HG02678 (cell line): ENCODE data around the gene ZCCHC17.
"Not testable (repeated sequence)": the region's sequence is repeated elsewhere in the genome, so short reads cannot be mapped to it uniquely, and the experiment has no call there.

ENCODE experiments used
- ATAC-seq: cut with Tn5 transposase; IDR thresholded peaks from one replicate; pipeline ENCODE4 v1.9.1; 2021; ENCODE audit warnings: mild to moderate bottlenecking, moderate library complexity; ENCODE audit not compliant: unreplicated experiment

ZCCHC17 gene, protein sequence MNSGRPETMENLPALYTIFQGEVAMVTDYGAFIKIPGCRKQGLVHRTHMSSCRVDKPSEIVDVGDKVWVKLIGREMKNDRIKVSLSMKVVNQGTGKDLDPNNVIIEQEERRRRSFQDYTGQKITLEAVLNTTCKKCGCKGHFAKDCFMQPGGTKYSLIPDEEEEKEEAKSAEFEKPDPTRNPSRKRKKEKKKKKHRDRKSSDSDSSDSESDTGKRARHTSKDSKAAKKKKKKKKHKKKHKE

DNA sequence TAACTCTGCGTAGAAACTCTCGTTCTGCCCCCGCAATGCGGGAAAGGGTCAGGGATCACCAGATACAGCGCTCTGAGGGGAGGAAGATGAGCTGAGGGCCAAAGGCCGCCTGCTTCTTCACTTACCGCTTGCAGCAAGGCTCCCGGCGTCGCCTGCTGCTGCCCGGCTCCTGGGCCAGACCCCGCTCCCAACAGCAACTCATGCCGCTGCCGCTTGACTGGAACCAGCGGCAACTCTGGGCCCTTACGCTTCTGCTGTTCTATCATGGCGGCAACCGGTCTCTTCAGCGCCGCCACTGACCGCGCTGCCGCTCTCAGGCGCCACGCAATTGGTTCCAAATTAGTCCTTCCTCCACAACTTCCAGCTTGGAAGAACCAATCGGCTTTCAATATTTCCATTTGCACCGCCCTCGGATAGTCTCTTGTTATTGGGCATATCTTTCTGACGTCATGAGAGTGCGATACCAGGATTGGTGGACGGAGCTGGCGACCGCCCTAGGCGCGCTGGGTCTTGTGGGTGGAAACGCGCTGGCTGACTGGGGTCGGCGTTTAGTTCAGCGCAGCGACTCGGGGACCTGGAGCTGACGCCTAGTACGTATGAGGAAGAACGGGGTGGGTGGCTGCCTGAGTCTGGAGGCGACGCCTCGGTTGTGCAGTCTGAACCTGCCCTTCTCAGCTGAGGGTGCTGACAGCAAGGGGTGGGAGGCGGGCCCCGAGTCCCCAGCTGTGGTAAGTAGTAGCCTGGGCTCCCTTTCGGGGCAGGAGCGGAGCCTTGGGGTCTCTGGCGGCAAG lies at the start of gene ZCCHC17, which contains the start of gene SNRNP40:
Gene ZCCHC17, plus strand, starts transcription at position 547 of the 791 bp plus-strand sequence. CDS start 13,067 bp downstream, outside the sequence.
Gene SNRNP40, minus strand, starts transcription at position 303 of the 791 bp plus-strand sequence. Its CDS starts 37 bp downstream, at position 266.
- ATAC-seq, result peak; percentile 97

DNA sequence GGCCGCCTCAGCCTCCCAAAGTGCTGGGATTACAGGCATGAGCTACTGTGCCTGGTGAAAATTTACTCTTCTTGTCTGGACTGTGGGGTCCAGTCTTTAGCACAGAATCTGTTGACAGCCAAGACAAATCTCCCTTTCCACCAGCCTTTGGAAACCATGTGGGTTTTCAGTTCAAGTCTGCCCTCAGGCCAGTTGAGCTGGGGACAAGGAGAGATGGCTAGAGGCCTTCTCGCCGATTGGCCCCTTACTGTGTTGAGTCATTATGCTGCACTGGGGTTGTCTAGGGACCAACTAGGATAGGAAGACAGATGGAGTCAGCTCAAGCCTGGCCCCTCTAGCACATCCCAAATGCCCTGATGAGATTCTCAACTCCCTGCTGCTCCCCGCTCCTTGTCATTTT lies 48.6 kb upstream of the ZCCHC17 start:
- no peak for ATAC-seq

DNA sequence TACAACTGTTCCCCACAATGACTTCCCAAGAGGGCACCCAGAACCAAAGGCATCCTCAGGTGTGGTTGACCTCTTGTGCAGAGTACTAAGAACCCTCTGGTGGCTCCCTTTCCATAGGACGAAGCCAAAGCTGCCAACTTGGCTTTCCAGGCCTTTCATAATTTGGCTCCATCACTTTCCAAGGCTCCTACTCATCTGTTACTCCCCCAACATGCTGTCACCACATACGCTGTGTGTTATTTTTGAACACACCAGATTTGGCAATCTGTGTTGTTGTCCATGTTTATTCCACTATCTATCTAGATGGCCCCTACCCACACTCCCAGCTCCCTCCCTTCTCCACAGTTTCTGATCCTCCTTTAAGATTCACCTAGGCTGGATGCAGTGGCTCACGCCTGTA lies 47.0 kb upstream of the ZCCHC17 start:
- ATAC-seq, result no peak

DNA sequence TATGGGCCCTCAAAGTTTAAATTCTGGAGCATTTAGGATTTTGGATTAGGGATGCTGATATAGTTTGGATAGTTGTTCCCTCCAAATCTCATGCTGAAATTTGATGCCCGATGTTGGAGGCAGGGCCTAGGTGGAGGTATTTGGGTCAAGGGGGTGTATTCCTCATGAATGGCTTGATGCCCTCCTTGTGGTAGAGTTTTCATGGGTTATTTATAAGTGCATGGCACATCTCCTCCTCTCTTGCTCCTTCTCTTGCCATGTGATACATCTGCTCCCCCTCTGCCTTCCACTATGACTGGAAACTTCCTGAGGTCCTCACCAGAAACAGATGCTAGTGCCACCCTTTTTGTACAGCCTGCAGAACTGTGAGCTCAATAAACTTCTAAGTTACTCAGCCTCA lies 39.6 kb upstream of the ZCCHC17 start:
- no peak for ATAC-seq

DNA sequence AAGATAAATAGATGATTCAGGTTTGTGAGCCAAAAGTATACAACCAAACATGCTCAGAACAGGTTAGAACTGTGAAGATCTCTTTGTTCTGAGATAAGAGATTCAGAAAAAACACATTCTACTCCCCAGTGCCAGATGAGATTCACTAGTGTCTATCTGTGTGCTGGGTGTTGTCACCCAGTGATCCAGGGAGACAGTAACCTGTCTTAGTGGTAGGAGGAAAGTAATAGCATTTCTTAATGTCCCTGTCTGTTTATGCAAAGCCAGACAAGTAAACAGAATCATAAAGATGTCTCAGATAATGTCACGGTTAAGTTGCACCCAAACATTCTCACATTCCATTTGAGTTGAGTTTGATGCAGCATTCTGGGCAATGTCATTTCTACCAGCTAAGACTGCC lies 38.3 kb upstream of the ZCCHC17 start:
- ATAC-seq, result no peak

DNA sequence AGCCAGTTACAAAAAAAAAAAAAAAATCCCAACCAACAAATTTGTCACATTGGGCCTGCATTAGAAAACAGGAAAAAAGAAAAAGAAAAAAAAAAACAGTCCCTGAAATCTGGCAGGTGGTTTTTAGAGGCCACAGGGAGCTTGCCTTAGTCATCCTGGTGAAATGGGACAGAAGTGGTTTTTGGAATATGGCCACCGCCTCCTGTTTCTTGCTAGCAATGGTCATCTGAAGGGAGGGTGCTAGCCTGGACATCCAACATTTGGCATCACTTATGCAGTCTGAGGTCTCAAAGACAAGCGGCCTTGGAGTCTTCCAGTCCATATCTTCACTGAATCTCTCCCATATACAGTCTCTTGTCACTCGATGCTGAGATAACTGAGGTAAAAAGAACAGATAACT lies 37.1 kb upstream of the ZCCHC17 start:
- no peak for ATAC-seq

DNA sequence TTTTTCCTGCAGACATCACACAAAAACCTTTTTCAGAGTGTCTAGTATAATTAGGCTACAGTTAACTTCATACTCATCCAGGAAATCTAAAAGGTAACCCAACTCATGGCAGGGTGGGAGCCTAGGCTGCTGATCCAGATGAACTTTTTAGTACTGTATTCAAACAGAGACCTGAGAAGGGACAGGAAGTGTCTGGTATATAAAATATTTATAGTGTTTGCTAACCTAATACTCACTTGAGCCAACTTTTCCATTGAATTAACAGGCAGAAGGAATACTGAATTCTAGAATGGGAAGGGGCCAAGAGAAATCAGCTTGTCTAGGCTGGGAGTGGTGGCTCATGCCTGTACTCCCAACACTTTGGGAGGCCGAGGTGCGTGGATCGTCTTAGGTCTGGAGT lies 34.9 kb upstream of the ZCCHC17 start:
- ATAC-seq, result no peak

DNA sequence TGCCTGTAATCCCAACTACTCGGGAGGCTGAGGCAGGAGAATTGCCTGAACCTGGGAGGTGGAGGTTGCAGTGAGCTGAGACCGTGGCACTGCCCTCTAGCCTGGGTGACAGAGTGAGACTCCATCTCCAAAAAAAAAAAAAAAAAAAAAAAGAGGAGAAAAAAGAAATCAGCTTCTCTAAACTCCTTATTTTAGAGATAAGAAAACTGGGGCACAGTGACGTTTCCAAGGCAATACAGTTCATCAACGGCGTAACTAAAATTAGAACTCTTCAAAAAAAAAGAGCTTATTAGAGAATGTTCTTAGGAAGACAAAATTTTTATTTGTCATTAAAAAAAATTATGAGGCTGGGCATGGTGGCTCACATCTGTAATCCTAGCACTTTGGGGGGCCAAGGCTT lies 34.4 kb upstream of the ZCCHC17 start:
- not testable (repeated sequence) for ATAC-seq

DNA sequence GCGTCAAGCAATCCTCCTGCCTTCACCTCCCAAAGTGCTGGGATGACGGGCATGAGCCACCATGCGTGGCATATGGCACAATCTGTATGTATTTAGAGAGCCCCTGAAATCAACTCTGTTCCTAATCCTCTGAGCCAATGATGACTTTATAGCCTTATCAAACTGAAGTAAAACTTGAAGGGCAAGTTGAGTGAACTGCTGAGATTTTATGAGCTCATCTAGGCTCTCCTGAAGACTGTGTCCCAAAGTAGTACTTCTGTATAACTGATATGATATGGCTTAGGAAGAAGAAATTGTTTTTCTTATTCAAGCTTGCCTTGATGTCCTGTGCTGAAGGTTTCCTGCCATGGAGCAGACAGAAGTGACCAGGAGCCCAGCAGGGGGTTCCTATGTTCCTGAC lies 33.4 kb upstream of the ZCCHC17 start:
- ATAC-seq, result no peak

DNA sequence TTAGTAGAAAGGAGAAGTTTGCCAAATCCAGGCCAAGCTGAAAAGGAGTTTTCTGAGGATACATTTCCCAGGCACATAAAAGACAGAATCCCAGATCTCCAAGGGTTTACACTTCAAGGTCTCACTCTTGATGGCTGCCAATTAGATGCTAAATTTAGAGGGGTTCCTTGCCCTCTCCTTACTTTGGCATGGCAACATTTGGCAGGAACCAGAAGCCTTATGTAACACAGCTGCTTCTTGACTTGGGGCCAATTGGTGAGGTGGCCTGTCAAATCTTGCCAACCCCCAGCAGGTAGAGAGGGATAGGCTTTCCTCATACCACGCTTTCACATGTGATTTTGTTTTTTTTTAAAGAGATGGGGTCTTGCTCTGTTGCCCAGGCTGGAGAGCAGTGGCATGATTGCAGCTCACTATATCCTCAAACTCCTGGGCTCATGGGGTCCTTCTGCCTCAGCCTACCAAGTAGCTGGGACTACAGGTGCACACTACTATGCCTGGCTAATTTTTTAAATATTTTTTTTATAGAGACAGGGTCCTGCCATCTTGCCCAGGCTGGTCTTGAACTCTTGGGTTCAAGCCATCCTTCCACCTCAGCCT lies 31.9 kb upstream of the ZCCHC17 start:
- no peak for ATAC-seq

DNA sequence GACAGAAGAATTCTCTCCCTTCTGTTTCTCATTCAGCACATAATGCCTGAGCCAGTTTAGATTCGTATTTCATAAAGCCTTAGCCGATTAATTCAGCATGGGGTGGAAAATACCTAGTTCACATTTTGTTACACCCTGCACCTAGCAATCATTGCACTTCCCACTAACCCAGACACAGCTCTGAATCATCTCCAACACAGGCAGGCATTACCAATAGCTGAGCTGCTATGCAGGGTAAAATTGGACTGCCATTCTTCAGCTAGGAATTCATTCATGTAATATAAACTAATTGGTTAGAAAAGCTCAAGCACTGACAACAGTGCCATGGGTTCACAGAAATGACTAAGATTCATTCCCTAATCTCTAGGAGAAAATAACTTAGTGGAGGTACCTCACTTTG lies 30.3 kb upstream of the ZCCHC17 start:
- no peak for ATAC-seq

DNA sequence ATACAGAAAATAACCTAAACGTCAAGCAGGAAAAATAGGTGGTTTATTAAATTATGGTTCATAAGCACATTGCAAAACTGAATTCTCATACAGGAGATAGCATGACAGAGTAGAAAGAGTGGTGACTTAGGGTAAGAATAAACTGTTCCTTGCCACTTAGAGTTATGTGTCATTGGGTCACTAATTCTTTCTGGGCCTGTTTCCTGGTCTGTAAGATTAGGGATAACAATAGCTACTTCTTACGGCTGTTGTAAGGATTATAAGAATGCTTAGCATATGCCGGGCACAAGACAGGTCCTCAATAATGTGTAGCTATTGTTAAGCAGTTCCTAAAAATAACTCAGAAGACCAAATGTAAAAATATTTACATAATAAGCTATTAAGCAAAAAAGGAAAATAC lies 24.5 kb upstream of the ZCCHC17 start:
- no peak for ATAC-seq

DNA sequence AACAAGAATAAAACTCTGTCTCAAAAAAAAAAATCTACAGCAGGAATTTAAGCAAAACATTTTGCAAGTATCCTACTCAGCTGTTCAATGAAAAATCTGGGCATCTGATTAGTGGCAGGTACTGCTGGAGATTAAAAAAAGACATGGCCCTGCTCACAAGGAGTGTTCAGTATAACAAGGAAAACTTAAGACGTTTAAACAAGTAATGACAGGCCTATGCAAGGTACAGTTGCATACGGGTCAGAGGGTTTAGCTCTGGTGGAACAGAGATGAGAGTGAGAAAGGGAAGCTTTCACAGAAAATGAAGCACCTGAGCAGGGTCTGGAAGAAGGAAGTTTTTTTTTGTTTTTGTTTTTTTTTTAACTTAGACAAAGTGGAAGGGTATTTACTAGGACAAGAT lies 23.2 kb upstream of the ZCCHC17 start:
- ATAC-seq, result no peak

DNA sequence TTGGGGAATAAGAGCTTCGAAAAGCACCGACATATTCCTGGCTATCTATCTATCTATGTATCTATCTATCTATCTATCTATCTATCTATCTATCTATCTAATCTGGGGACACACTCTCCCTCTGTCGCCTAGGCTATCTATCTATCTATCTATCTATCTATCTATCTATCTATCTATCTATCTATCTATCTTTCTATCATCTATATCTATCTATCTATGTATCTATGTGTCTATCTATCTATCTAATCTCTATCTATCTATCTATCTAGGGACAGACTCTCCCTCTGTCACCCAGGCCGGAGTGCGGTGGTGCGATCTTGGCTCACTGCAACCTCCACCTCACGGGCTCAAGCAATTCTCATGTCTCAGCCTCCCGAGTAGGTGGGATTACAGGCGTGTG lies 14.4 kb upstream of the ZCCHC17 start:
- ATAC-seq, result not testable (repeated sequence)

DNA sequence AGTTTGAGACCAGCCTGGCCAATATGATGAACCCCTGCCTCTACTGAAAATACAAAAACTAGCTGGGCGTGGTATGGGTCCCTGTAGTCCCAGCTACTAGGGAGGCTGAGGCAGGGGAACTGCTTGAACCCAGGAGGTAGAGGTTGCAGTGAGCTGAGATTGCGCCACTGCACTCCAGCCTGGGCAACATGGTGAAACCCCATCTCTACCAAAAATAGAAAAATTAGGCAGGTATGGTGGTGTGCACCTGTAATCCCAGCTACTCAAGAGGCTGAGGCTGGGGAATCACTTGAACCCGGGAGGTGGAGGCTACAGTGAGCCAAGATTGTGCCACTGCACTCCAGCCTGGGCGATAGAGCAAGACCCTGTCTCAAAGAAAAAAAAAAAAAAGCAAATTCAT lies 9.0 kb upstream of the ZCCHC17 start:
- ATAC-seq, result not testable (repeated sequence)

DNA sequence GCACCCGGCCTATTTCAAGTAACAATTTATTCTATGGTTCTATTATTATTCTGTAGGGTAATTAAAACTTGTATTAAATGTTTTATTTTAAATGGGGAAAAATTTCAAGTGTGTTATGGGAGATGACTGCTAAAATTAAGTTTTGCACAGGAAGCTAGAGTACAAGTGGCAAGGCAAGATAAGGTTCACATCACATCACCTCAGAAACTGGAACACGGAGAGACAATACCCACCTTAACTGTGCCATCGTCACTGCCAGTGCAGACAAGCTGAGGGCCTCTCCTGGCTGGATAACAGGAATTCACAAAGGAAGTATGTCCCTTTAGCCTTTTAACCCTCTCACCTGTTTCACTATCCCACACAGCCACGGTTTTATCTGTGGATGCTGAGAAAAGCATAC lies 7.8 kb upstream of the ZCCHC17 start:
- no peak for ATAC-seq

DNA sequence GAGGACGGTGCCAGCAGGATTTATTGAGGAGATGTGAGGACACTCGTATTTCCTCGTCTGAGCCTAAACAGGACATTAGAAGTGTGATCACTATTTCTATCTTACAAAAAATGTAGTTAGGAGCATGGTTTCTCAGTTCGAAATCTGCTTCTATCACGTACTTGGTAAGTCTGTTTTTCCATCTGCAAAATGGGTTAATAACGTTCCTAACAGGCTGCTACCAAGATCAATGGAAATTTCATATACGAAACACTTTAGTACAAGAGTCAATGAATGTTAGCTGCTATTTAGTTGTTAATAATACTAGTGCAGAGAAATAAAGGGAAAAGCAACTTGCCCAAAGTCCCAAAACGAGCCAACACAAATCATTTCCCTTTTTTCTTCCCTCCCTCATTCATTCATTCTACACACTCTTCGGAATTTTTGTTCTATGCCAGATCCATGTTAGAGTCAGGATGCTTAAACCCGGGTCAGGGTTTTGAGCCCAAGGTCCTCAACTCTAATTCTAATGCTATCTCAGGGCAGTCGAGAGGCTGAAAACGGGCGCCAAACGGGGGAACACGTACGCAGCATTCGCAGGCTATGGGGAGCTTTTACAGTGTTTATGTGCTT lies 852 bp upstream of the ZCCHC17 start:
- ATAC-seq, result no peak

DNA sequence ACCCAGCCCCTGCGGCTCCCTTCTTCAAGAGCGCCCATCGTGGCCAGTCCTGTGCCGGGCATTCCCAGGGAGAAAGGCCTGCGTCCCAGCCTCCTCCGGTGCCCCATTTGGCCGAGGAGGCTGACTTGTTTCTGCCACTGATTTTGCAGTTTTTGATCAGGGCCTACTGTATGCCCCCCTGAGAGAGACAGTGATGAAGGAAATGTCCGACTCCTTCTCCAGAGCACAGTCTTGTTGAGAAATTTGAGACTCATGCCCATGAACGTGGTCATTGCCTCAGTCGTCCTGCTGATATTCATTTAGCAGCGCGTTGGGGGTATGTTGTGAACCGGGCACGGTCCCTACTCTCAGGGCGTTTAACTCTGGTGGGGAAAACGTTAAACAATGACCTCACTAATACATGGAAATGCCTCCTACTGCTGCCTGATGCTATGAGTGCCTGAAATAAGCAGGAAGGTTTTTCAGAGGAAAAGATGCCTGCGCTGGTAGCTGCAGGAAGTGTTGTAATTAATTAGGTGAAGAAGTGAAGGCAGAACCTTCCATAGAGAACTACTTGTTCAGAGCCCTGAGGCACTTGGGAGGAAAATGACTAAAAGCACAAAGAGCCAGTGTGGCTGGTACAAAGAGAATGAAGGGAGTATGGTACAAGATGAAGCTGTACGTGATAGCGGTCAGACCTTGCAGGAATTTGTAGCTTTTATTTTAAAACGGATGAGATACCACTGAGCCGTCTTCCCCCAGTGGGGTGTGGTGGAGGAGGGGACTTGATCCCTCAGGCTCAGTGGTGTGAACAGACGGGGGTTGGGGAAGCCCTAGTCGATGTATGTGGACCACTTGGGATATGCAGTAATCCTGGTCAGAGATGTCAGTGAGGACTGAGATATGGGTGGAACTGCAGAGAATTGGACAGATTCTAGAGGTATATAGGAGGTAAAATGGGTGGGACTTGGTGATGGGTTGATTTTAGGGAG lies 730 bp downstream of the ZCCHC17 start:
- ATAC-seq, result no peak

DNA sequence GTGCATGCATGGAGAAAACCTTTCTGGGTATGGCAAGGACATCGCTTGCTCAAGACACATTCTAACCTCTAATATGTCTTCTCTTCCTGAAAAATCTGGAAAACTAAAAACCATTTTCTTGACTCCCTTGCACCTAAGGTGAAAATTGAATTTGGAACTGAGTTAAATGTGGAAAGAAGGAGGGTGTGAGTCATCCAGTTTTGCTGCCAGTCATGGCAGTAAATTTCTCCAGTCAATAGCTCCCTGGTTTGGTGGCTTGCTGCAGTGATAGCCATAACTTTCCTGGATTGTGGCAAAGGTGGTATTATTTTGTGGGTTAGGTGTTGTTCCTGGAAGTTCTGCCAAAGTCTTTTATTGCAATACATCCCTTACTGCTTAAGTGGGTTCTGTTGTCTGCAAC lies 2.5 kb downstream of the ZCCHC17 start:
- ATAC-seq, result no peak

DNA sequence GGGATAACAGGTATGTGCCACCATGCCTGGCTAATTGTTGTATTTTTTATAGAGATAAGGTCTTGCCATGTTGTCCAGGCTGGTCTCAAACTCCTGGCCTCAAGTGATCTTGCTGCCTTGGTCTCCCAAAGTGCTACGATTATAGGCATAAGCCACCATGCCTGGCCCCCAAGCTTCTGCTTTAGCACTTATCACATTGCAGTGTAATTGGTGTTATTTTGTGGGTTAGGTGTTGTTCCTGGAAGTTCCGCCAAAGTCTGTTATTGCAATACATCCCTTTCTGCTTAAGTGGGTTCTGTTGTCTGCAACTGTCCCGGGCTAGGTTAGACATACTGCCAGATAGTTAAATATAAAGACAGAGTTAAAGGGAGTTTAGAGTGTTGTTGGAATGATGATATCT lies 3.4 kb downstream of the ZCCHC17 start:
- no peak for ATAC-seq
